Ovary (tissue), 9 donors: ENCODE data around the gene LRGUK. TPM values are rescaled to one million over a fixed set of nuclear protein-coding genes. Genes with fewer than 3 reads are reported as not detected.

Experiments
- DNase-seq, 5 donors: peaks; one replicate each; pipeline ENCODE4 v3.0.0-alpha.2; 2019 to 2020
- H3K27ac ChIP-seq, 2 donors: fragments of 200-600 bp; one replicate each; pipeline versions ENCODE4 v1.5.1 to v1.8.0; 2019 to 2022
- H3K27me3 ChIP-seq: fragments of 200-600 bp; one replicate; pipeline ENCODE4 v1.8.0; 2022
- H3K36me3 ChIP-seq: fragments of 200-600 bp; sonication (generic); one replicate; pipeline ENCODE4 v1.5.1; 2019
- H3K4me1 ChIP-seq: one replicate; pipeline ENCODE4 v1.8.1; 2013; ENCODE audit warnings: mild to moderate bottlenecking, moderate library complexity; ENCODE audit not compliant: insufficient read depth
- H3K4me3 ChIP-seq: fragments of 200-600 bp; sonication (generic); one replicate; pipeline ENCODE4 v1.5.1; 2017
- H3K9me3 ChIP-seq, 2 donors: fragments of 200-600 bp in 1 of 2; sonication (generic) in 1 of 2; one replicate each; pipeline versions ENCODE4 v1.5.1 to v1.8.1; 2013 to 2019; ENCODE audit warnings: mild to moderate bottlenecking in 1 of 2, moderate library complexity in 1 of 2
- EP300 ChIP-seq: sonication (generic); formaldehyde crosslinking; IDR thresholded peaks from one replicate; pipeline ENCODE4 v1.6.1; 2017; ENCODE audit warnings: antibody characterized with exemption
- POLR2A ChIP-seq: fragments of 450-650 bp; IDR thresholded peaks from one replicate; pipeline ENCODE4 v1.6.1; 2017; ENCODE audit warnings: antibody characterized with exemption, mild to moderate bottlenecking, moderate library complexity
- WGBS, 3 donors: extraction: QIAGEN DNeasy Blood & Tissue Kit in 1 of 3; methylation state at CpG; one replicate each; pipeline versions ENCODE4 v1.1.5 to v1.1.7; 2013 to 2017; 5-methylcytosine and 5-hydroxymethylcytosine counted together
- intact Hi-C, 4 donors: fragments of 100-400 bp; cut with DNase I; formaldehyde crosslinking; loops; one replicate each; pipeline versions ENCODE4 v1.11.0 to v1.15.1; 2022 to 2023
- polyA plus RNA-seq, 2 donors: library from polyadenylated mRNA; stranded (reverse); fragments of 200-250 nt in 1 of 2; fragments of 350-450 nt in 1 of 2; fragmentation: Illumina TruSeq in 1 of 2; extraction: RNeasy Lipid Tissue Mini Kit (QIAGEN cat#74804) in 1 of 2; gene quantifications; one replicate each; pipeline ENCODE4 v1.2.3, GENCODE V29; 2013 to 2014
- total RNA-seq, 7 donors: library from RNA; depleted of rRNA in 2 of 7; stranded (reverse); fragments of >200 nt in 2 of 7; fragmentation: NEBNext Ultra II Directional in 3 of 7; extraction: Animal tissue kit (Norgen Biotek cat#: 25700) in 3 of 7; gene quantifications; one replicate each; pipeline versions ENCODE4 v1.1.0 to v1.2.4, GENCODE V29; 2016 to 2023
- TF ChIP-seq, protein P1 (sequence below), 3 donors: fragments of 450-650 bp in 2 of 3; fragments of 200-600 bp in 1 of 3; IDR thresholded peaks; one replicate each; pipeline versions ENCODE4 v1.5.1 to v1.8.0; 2016 to 2022; ENCODE audit warnings: antibody characterized with exemption in 3 of 3, mild to moderate bottlenecking in 1 of 3
- donor health status: DM: no; HTN: no; CAD: no; lungs with moderate emphysema.
- donor health status: DM: no; HTN: no; CAD: no.
- donor health status: Bipolar disorder and iron deficiency.
- donor health status: DM: yes; HTN: yes; CAD: no.
- donor health status: DM: no; HTN: no; CAD: no.
- donor health status: DM: yes; HTN: yes; CAD: no.

The LRGUK gene
- total and polyA plus RNA-seq, 9 donors, result 0.11 to 7.0 (median 0.56) TPM

DNA sequence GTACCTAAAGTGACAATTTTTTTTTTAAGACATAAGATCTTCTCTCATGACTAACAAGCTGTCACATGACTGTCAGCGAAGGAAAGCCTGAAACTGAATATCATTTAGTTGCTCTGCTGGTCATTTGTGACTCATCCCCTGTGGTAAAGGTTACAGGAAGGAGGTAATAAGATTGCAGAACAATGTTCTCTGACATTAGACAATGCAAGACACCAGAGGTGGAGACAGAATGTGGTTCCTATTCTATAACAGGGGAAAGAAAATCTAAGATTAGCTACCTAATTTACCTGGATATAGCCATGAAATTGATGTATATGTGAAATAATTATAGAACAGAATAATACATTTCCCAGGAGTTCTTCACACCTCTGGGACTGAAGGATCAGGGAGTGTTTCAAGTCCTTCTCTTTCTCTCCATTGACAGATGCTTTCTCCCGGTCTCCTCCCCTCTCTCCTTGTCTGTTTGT is 47.7 kb downstream of the LRGUK start:
- Histone ChIP-seq H3K4me3 (no peak overlapping the region), H3K36me3 (no peaks in the 10 kb centered on the region), H3K27me3 (no peaks in the 10 kb centered on the region), H3K27ac (no peak overlapping the region), H3K4me1 (no peaks in the 10 kb centered on the region), H3K9me3 (no peaks in the 10 kb centered on the region)
- intact Hi-C loops, result no loop called here
- DNase-seq, result no peak
- TF ChIP-seq POLR2A (no peak), EP300 (no peak)
- TF ChIP-seq, protein P1, sequence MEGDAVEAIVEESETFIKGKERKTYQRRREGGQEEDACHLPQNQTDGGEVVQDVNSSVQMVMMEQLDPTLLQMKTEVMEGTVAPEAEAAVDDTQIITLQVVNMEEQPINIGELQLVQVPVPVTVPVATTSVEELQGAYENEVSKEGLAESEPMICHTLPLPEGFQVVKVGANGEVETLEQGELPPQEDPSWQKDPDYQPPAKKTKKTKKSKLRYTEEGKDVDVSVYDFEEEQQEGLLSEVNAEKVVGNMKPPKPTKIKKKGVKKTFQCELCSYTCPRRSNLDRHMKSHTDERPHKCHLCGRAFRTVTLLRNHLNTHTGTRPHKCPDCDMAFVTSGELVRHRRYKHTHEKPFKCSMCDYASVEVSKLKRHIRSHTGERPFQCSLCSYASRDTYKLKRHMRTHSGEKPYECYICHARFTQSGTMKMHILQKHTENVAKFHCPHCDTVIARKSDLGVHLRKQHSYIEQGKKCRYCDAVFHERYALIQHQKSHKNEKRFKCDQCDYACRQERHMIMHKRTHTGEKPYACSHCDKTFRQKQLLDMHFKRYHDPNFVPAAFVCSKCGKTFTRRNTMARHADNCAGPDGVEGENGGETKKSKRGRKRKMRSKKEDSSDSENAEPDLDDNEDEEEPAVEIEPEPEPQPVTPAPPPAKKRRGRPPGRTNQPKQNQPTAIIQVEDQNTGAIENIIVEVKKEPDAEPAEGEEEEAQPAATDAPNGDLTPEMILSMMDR (IDR thresholded peaks at IDR 0.05), result no peak
- 75 to 79% (median 76%) methylated on average over 2 of the region's 2 CpGs for WGBS, 3 donors

DNA sequence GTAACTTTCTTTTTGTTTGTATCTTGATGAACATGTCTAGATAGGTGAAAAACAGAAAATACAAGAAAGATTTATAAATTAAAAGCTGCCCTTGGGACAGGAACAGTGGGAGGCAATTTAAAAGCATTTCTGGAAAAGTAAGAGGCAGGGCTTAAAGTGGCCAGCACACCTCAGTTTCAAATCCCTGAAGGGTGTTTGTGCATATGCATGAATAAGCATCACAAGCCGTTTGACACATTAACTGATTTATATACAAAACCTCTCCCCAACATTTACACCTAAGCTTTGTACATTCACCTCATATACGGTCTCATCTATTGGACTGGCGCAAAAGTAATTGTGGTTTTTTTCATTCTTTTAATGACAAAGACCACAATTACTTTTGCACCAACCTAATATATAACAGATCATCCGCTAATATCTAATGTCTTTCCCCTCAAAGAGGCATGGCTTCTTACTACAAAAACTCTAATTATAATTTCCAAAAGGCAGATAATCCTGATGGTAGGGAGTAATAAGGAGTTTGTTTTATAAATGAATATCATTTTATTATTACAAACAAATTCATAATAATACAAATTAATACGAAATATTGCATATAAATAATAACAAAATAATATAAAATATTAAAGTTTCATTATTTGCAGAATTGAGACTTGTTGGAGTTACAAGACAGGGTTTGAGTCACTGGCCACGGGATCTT is 48.3 kb downstream of the LRGUK start:
- Histone ChIP-seq H3K27ac (no peak overlapping the region), H3K27me3 (no peaks in the 10 kb centered on the region), H3K4me1 (no peaks in the 10 kb centered on the region), H3K36me3 (no peaks in the 10 kb centered on the region), H3K4me3 (no peak overlapping the region), H3K9me3 (no peaks in the 10 kb centered on the region)
- no peak for DNase-seq
- intact Hi-C loops, result no loop called here
- TF ChIP-seq, protein P1 (IDR thresholded peaks at IDR 0.05), result no peak
- TF ChIP-seq POLR2A (no peak), EP300 (no peak)
- WGBS, 3 donors, result 89 to 90% (median 90%) methylated on average over 6 of the region's 6 CpGs

DNA sequence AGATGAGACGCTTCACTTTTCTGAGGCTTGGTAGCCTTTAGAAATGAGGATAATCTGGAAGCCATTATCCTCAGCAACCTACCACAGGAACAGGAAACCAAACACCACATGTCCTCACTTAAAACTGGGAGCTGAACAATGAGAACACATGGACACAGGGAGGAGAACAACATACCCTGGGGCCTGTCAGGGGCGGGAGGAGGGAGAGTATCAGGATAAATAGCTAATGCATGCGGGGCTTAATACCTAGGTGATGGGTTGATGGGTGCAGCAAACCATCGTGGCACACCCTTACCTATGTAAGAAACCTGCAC is 48.9 kb downstream of the LRGUK start:
- no peak overlapping the region for H3K27ac ChIP-seq
- H3K4me1 ChIP-seq, result no peaks in the 10 kb centered on the region
- no peaks in the 10 kb centered on the region for H3K27me3 ChIP-seq
- DNase-seq, result no peak
- WGBS, 3 donors, result 92 to 96% (median 95%) methylated on average over 4 of the region's 4 CpGs
- H3K36me3 ChIP-seq, result no peaks in the 10 kb centered on the region
- TF ChIP-seq, protein P1 (IDR thresholded peaks at IDR 0.05), result no peak
- TF ChIP-seq POLR2A, result no peak
- TF ChIP-seq EP300, result no peak
- no peak overlapping the region for H3K4me3 ChIP-seq
- no peaks in the 10 kb centered on the region for H3K9me3 ChIP-seq
- intact Hi-C loops, result no loop called here

DNA sequence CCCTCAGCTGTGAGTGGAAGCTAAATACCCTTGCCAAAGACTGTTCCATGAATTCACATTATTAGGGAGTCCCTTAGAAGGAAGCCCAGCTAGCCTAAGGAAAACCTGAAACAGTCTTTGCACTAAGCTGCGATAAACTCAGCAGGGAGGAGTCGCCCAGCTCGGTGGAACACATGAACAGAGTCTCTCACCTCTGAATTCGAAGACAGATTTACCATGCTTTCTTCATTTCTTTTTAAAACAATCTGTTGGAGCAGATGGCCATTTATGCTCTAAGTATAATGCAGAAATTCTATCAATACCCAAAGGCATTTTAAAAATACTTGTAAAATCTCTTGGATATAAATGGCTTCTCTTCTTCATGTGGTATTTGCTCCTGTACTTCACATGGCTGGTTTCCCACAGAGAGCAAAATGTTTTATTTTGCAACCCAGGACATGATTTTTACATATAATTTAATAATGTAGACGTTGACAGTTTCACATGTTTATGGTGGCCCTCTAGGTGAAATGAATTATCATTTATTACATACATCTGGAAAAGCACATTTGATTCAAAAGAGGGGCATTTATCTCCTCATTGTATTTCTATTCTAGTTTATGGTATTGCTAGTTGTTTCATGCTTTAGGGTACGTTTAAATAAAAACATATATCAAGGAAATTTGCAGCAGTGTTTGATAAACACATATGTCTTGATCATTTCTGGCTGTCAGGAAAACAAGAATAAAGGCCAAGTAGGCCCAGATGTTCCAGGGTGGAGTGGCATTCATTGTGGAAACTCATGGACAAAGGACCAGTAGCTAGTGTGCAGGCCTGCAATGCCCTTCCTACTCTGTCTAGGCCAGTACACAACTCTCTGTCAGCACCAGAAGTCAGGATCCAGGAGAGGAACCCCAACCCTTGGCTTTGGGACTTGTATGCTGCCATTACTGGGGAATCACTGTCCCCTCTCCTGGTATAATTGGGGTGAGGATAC is 52.2 kb downstream of the LRGUK start:
- Histone ChIP-seq H3K36me3 (no peaks in the 10 kb centered on the region), H3K4me3 (no peak overlapping the region), H3K27me3 (no peaks in the 10 kb centered on the region), H3K4me1 (no peaks in the 10 kb centered on the region), H3K9me3 (no peaks in the 10 kb centered on the region), H3K27ac (no peak overlapping the region)
- intact Hi-C loops, result no loop called here
- TF ChIP-seq EP300, result no peak
- no peak for TF ChIP-seq POLR2A
- TF ChIP-seq, protein P1 (IDR thresholded peaks at IDR 0.05), result no peak
- DNase-seq, result no peak
- 78 to 84% (median 81%) methylated on average over 6 of the region's 6 CpGs for WGBS, 3 donors
